Left lobe of liver (tissue), 2 donors: ENCODE results near the gene NFE2L3. TPM values are rescaled to one million over a fixed set of nuclear protein-coding genes. Genes with fewer than 3 reads are reported as not detected.
A peak's percentile ranks its signal among the peaks of the same experiment; 100 is the strongest.
"Not testable (repeated sequence)": the region's sequence is repeated elsewhere in the genome, so short reads cannot be mapped to it uniquely, and the experiment has no call there.

ENCODE experiments used
- ATAC-seq: fragments of 200-7000 bp; cut with Tn5 transposase; one replicate; pipeline ENCODE4 v1.9.1; 2020; ENCODE audit warnings: mild to moderate bottlenecking, moderate library complexity
- DNase-seq: peaks from one replicate; pipeline ENCODE4 v3.0.0-alpha.2; 2020; ENCODE audit warnings: low spot score
- total RNA-seq: library from RNA; stranded (reverse); gene quantifications from one replicate; pipeline ENCODE4 v1.2.1, GENCODE V29; 2021
- donor health status: DM: no; HTN: no; CAD: no; lungs with moderate emphysema.
- donor health status: DM: no; HTN: yes; CAD: no.

NFE2L3 gene
- total RNA-seq, 1 donor from 2014 or later, result 0.45 TPM

DNA sequence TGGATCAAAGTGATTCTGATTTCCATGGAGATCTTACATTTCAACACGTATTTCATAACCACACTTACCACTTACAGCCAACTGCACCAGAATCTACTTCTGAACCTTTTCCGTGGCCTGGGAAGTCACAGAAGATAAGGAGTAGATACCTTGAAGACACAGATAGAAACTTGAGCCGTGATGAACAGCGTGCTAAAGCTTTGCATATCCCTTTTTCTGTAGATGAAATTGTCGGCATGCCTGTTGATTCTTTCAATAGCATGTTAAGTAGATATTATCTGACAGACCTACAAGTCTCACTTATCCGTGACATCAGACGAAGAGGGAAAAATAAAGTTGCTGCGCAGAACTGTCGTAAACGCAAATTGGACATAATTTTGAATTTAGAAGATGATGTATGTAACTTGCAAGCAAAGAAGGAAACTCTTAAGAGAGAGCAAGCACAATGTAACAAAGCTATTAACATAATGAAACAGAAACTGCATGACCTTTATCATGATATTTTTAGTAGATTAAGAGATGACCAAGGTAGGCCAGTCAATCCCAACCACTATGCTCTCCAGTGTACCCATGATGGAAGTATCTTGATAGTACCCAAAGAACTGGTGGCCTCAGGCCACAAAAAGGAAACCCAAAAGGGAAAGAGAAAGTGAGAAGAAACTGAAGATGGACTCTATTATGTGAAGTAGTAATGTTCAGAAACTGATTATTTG is 33.3 kb downstream of the NFE2L3 start:
- ATAC-seq (no peak), DNase-seq (no peak)

DNA sequence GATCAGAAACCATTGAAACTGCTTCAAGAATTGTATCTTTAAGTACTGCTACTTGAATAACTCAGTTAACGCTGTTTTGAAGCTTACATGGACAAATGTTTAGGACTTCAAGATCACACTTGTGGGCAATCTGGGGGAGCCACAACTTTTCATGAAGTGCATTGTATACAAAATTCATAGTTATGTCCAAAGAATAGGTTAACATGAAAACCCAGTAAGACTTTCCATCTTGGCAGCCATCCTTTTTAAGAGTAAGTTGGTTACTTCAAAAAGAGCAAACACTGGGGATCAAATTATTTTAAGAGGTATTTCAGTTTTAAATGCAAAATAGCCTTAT is 33.8 kb downstream of the NFE2L3 start:
- ATAC-seq (no peak), DNase-seq (no peak)

DNA sequence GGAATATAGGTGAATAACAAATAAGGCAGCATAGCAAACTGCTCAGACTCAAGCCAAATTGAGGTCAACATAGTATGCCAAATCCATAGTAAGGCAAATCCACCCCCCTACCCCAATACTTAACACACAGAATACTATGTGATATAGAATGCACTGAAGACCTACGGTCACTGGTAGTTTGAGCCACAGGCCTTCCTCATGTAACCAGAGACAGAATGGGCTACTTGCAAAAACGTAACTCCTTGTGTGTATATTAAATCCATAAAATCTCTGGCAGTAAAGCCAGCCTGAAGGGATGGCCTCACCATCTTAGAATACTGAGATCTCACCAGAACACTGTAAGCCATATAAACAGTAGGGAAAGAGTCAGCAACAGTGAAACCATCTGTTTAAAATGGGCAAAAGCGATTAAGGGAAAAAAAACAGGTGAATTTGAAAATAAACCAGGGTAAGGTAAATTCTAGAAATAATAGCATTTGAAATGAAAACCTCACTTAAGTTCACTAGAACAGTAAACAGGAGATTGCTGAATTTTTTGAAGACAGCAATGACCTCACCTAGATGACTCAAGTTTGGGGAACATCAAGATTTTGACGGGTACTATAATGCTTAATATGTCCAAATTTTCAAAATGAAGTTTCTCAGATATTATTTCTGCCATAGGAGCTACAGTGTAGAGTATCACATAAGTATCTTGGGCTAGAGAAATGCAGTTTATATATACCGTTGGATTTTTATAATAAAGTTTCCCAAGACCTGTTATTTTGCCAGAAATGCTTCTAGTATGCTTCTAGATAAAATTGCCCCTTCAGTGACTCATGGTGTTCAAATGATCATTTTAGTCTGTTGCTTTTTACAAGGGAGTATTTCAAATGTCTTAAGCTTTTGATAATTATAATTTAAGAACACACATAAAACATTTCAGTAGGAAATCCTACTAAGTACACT is 34.6 kb downstream of the NFE2L3 start:
- ATAC-seq, result no peak
- DNase-seq, result no peak

DNA sequence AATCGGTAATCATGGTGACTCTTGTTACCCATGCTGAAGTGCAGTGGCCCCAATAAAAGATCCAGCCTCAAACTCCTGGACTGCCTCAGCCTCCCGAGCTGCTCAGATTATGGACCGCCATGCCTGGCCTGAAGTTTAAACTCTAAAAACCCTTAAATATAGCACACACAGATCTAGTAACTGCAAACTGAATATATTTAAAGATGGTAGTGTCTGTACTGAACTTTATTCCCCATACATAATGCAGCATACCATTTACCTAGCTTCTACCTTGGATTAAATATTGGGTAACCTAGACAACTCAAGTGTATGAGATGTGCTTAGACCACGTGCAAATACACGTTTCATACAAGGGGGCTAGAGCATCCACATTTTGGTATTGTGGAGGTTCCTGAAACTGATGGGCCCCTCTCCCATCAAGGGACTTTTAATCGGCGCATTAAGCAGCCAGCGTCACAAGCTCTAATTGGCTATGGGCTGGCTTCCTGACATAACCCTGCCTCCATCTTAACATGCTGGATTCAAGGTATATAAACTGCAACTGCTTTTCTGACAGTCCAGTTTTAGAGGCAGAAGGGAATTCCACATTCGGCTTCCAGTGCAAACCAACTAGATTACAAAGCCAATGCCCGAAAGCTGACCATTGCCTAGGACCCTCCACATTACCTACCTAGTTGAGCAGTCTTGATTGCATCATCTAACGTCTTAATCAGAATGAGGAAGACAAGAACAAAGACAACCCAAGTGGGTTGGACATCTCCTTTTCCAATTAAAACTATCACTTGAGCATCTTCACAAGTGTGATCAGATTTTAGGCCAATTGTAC is 35.6 kb downstream of the NFE2L3 start:
- DNase-seq (no peak), ATAC-seq (peak; percentile 3)

DNA sequence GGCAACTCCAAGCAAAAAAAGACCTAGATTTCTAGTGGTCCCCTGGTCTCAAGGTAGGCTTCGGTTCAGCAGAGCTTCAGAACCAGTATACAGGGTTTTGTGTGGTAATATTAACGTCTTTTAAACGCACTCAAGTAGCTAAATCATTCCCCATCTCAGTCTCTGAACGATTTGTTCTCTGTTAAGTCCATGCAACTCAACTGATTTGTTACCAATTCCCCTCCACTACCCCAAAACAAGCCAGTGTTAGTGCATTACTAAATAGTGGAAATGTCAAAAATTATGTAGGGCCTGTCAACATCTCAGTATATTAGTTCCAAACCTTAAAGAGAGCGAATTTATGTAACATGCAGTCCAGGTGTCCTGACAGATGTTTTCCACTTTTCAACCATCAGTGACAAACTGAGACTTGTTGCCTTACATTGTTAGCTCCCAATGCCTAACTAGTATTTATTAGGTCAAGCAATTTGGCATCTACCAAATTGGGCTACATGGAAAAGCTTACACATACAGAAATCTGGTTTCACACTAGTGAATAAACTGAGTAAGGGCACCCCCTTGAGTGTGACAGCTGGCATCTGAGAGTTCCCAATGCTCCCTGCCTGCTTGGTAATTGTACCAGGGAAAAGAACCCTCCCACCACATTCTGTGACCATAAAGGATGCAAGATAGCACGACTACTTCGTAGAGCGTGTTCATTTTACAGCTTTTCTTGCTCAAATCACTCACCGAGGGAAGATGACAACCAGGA is 36.4 kb downstream of the NFE2L3 start:
- DNase-seq (no peak), ATAC-seq (peak; percentile 3)

DNA sequence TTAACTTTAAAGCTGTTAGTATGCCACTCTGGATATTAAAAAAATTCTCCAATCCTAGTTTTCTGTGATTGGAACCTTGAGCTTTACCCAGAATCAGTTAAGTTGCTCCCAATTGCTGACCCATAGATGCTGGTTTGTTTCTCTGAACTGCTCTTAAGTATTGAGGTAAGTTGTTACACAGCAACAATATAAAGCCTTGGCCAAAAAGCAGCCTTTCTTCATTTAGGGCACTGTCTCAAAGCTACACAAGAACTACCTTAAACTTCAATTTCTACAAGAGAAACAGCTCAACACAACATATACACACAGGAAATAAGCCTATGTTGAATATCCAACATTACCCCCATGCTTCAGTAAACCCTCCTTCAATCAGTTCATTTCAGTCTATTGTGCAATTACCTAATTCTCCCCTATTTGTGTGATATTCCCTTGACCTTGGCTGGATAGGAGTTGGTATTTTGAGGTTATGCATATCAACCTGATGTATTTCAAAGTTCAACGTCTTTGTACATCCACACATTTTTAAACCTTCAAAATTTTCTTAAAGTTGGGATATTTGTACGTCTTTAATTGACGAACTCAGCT is 37.1 kb downstream of the NFE2L3 start:
- DNase-seq, result no peak
- ATAC-seq, result no peak

DNA sequence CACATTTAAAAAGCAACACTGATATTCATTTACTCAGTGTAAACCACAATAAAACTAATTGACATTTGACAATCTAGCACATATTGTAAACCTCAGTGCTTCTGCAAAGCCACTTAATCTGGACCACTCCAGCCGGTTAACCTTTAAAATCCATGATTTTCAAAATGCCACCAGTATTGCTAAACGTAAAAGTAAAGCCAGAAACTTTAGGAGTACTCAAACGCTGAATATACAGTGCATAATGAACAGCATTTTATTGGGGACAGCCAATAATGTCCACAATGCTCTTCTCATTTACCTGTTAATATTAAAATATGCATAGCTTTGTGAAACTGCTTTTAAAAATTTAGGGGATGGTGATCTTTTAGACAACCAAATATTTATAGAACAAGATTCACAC is 37.7 kb downstream of the NFE2L3 start:
- no peak for ATAC-seq
- no peak for DNase-seq

DNA sequence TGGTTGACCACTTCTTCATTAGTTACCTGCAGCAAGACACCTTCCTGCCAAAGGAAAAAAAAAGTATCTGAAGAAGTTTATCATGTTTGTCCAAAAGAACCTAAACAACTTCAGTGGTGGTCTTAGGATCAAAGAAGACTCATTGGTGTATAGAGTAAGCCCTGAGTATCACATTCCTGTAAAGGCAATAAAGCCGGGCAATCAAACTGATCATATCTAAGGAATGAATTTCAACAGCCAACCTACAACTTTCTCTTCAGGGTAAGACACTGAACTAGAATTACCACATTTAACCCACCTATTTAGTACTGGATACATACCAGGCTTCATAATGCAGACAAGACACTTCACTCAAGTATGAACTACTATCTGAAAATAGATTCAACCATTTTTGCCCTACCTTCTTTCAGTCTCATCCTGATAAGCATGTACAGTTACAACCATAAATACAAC is 38.4 kb downstream of the NFE2L3 start:
- ATAC-seq, result no peak
- DNase-seq, result no peak

DNA sequence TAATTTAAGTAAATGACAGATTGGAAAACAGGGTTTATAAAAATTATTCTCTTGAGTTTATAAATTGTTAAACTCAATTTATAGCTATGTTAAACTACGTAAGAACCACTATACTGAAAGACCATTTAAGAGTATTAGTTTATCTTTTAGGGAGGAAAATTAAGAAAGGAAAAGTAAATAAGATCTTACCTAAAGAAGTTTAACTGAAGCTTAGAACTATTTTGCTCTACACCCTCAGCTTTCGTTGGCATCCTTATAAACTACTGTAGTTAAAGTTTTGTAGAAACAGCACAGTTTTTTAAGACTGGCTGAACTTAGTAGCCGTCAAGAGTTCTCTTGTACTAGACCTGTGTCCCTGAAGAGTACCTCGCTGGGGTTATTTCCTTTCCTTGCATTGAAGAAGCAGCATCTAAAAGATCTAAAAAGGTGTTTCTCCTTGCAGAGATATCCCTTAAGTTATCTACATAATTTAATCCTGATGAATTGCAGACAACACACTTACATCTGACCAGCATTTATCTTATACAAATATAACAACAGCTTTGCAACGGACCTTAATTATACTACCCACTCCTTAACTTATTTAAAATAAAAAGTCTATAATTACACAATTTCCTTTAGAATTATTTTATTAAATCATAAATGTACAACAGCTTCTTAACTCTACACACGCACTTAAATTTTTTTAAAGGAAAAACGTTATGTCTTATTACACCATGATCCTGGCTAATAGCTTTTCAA is 39.4 kb downstream of the NFE2L3 start:
- no peak for DNase-seq
- ATAC-seq, result no peak

DNA sequence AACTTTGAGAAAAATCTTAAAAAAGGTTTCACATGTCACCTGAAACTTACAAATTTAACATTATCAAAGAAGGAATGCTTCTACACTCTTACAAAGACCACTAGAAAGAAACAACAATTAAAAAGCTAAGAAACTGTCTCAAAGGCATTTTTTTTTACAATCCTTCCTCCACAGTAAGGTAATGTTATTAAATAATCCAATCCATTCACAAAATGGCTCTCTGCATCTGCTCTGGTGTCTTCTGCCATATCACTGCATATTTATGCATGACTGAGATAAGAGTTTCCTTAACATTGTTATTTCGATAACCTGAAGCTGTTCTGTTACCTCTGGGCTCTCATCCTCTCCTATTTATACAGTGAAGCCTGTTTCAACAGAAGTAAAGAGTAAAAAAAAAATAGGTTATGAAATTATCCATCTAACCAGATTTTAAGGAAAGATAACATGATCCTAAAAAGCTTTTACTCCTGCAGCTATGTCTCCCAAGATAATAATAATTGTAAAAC is 40.0 kb downstream of the NFE2L3 start:
- no peak for ATAC-seq

DNA sequence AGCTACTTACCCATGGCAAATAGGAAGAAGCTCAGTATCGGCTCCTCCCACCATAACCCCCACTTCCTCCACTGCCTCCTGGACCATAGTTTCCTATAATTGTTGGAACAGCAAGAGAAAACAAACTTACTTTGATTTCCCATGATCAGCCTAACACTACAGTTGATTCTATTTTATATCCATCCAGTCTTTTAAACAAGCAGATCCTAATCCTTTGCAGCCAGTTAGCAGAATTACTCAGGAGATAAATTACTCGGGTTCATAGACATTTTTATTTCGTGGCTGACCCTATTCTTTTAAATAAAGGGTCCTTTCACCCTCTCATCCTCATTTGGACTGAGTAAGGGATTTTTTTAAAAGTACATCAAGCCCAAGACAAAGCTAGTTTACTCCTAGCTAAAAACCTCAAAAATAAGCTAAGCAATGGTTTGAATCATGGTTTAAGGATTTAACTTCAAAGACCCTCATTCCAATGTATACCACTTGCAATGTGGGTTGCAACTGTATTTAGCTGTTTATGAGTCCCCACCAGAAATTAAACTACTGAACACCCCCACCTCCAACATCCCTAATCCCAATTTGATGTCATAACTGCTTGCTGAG is 40.6 kb downstream of the NFE2L3 start:
- ATAC-seq (no peak), DNase-seq (no peak)

More for the DNA sequence above, 40.0 kb downstream of the NFE2L3 start:
- no peak for DNase-seq

DNA sequence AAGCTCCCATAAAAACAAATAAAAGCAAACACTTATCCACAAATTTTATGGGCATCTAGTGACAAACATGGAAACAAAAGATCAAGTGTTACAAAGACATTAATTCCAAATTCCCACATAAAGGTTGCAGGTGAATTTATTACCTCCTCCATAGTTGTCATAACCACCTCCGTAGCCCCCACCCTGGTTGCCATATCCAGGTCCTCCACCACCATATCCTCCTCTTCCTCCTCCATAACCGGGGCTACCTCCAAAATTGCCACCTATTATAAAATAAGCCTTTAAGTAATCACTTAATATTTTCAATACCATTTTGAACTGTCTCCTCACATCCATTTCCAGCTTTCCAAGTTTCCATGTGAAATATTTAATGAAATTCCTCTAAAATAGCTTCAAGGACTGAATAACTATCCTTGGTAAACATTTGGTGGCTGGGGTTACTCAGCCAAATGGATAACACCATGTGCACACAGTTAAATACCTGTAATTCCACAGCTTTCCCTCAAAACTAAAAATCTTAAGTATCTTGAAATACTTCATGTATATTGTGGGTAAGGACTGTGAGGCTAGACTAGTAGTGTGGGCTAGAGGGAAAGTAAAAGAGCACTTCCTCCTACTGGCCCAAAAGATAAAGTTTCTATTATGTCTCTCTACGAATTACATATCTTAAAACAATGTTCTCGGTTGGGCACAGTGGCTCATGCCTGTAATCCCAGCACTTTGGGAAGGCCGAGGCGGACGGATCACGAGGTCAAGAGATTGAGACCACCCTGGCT is 41.6 kb downstream of the NFE2L3 start:
- ATAC-seq (no peak), DNase-seq (no peak)

DNA sequence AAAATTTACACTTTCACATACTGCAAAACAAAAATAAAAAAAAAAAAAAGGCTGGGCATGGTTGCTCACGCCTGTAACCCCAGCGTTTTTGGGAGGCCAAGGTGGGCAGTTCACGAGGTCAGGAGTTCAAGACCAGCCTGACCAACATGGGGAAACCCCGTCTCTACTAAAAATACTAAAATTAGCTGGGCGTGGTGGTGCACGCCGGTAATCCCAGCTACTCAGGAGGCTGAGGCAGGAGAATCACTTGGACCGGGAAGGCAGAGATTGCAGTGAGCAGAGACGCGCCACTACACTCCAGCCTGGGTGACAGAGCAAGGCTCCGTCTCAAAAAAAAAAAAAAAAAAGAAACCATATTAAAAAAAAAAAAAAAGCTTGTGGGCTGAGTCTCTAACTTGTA is 42.8 kb downstream of the NFE2L3 start:
- not testable (repeated sequence) for DNase-seq, ATAC-seq

DNA sequence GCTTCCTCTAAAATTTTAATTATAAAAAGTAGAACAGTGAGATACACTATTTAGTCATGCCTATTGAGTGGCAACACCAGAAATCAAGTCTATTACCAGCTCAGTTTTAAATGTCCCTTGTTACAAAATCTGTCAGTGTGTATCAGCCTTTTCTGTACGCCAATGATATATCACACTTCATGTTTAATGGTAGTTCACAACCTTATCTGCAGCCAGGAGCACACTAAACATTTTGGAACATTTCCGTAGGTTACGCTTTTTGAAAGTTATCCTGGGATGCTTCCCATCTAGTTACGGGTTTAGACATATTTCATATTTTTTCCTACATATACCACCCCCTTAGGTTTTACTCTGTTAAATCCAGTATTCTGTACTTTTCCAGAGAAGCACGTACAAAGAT is 43.2 kb downstream of the NFE2L3 start:
- ATAC-seq, result no peak
- no peak for DNase-seq

DNA sequence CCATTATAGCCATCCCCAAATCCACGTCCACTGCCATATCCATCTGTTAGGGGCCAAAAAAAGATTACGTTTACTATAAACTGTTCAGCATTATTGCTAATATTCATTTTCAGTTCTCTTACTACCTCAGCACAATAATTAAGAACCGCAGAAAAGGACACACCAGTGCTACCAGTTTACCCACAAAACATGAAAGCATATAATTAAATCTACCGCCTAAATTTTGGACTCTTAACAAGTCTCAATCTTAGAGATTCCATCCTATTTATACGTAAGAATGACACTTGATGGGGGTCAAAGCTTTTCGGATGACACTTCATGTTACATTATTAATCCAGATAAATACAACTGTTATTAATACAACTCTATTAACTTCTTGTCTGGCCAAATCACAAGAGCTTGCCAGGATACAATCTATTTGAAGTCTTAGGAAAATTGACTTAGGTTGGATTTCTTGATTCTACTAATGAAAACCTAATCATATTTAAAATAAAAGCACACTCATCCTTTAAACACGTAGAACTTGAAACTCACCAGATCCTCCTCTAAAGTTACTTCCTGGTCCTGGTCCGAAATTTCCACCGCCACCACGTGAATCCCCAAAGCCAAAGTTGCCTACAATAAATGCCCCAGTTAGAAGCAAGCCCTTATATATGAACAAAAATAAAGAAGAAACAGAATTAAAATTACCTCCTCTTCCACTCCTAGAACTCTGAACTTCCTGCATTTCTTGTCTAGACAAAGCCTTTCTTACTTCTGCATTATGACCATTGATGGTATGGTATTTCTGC is 44.1 kb downstream of the NFE2L3 start:
- DNase-seq (no peak), ATAC-seq (no peak)

DNA sequence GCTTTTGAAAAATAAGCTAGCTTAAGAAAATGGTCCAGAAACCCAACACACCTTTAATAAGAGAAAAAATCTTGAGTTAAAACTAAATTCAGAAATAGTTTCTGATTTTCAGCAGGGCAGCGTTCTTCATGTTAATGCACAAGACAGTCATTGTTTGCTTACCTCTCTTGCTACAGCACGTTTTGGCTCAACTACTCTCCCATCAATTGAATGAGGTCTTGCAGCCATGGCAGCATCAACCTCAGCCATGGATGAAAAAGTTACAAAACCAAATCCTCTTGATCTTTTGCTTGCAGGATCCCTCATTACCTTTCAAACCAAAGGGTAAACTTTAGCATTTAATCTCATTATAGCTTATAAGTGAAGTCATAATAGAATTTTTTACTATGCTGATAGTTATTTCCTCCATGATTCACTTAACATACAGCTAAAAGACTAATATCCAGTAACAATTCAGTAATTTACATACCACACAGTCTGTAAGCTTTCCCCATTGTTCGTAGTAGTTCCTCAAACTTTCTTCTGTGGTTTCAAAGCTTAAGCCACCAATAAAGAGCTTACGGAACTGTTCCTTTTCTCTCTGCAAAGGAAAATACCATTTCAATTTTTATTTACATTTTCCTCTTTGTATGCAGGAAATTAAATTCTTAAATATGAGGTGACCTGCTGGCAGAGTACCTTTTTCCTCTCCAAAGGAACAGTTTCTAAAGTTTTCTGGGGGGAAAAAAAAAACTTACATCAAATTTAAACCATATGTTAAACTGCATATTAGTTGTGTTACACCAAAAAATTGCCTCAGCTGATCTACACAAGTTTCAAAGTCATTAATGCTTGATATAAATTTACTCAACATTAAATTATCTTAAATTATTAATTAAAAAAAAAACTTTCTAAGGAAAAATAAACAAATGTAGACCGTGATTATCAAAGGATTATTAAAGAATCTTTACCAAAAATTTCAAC is 45.4 kb downstream of the NFE2L3 start:
- no peak for ATAC-seq
- no peak for DNase-seq
